OCI-LY7 (cell line): ENCODE measurements around the gene TMEM269. TPM values are rescaled to one million over a fixed set of nuclear protein-coding genes. Genes with fewer than 3 reads are reported as not detected.

Source experiments
- BruUV-seq: library from RNA; stranded (reverse); fragments of 400-500 nt; replicated peaks from 2 replicates; lab custom pipeline; 2021; lab: Mats Ljungman, UMichigan
- CTCF ChIA-PET: fragments of 300-600 bp; sonication (Branson Sonifier 250); formaldehyde crosslinking; loops from one replicate; lab custom pipeline; 2022; ENCODE audit warnings: antibody characterized with exemption; ENCODE audit not compliant: unreplicated experiment; lab: Charles Lee
- POLR2A ChIA-PET: fragments of 300-600 bp; sonication (Branson Sonifier 250); formaldehyde crosslinking; loops from one replicate; lab custom pipeline; 2022; ENCODE audit warnings: antibody characterized with exemption; lab: Charles Lee
- DNase-seq: peaks from one replicate; pipeline ENCODE4 v3.0.0-alpha.2; 2015; ENCODE audit warnings: low spot score
- H2AFZ ChIP-seq: fragments of 200-600 bp; sonication (generic), shearing (Covaris generic); 2 replicates; pipeline ENCODE4 v1.6.1; 2014; ENCODE audit warnings: mild to moderate bottlenecking, antibody characterized with exemption, low read length, moderate library complexity
- H3K27ac ChIP-seq: fragments of 200-600 bp; sonication (generic); 2 replicates; pipeline ENCODE4 v1.5.1; 2014; ENCODE audit warnings: mixed run types, low read depth, mild to moderate bottlenecking, moderate library complexity, low read length, inconsistent platforms; ENCODE audit not compliant: poor library complexity, severe bottlenecking
- H3K36me3 ChIP-seq: fragments of 200-600 bp; sonication (generic); 2 replicates; pipeline ENCODE4 v1.6.1; 2014; ENCODE audit warnings: mild to moderate bottlenecking, antibody characterized with exemption, low read length, moderate library complexity, mixed read lengths; ENCODE audit not compliant: insufficient read depth
- H3K4me1 ChIP-seq: fragments of 200-600 bp; sonication (generic); 2 replicates; pipeline ENCODE4 v1.5.1; 2014; ENCODE audit warnings: mild to moderate bottlenecking, low read length; ENCODE audit not compliant: insufficient read depth, poor library complexity, severe bottlenecking
- H3K4me2 ChIP-seq: fragments of 200-600 bp; sonication (generic); 2 replicates; pipeline ENCODE4 v1.6.1; 2014; ENCODE audit warnings: mild to moderate bottlenecking, low read length
- H3K4me3 ChIP-seq: fragments of 200-600 bp; sonication (generic); 2 replicates; pipeline ENCODE4 v1.5.1; 2014; ENCODE audit warnings: mild to moderate bottlenecking, low read depth, low read length; ENCODE audit not compliant: poor library complexity, severe bottlenecking
- H3K79me2 ChIP-seq: fragments of 200-600 bp; sonication (generic); 2 replicates; pipeline ENCODE4 v1.6.1; 2016; ENCODE audit warnings: low read depth, mild to moderate bottlenecking, low read length, moderate library complexity, mixed read lengths; ENCODE audit not compliant: insufficient read depth
- H3K9me2 ChIP-seq: fragments of 200-600 bp; sonication (generic); 2 replicates; pipeline ENCODE4 v1.6.1; 2016; ENCODE audit warnings: mild to moderate bottlenecking, low read length, mixed read lengths; ENCODE audit not compliant: insufficient read depth
- H3K9me3 ChIP-seq: fragments of 200-600 bp; sonication (generic); 2 replicates; pipeline ENCODE4 v1.6.1; 2014; ENCODE audit warnings: mild to moderate bottlenecking, mixed run types, low read length, mixed read lengths
- H4K20me1 ChIP-seq: fragments of 200-600 bp; sonication (generic); 2 replicates; pipeline ENCODE4 v1.6.1; 2014; ENCODE audit warnings: mild to moderate bottlenecking, antibody characterized with exemption, low read length, moderate library complexity, mixed read lengths; ENCODE audit not compliant: insufficient read depth
- EZH2phosphoT487 ChIP-seq: fragments of 200-600 bp; sonication (generic); IDR thresholded peaks from 2 replicates; pipeline ENCODE4 v1.6.1; 2018; ENCODE audit warnings: low read depth, borderline replicate concordance, mild to moderate bottlenecking, mixed run types, antibody characterized with exemption, low read length, moderate library complexity, mixed read lengths
- intact Hi-C: fragments of 100-400 bp; cut with micrococcal nuclease; formaldehyde crosslinking; loops from one replicate; pipeline ENCODE4 v1.10.0; 2022; ENCODE audit not compliant: unreplicated experiment
- total RNA-seq, 2 experiments: library from RNA; depleted of rRNA in 1 of 2; stranded (reverse); fragments of >200 nt in 1 of 2; shearing (Covaris generic) in 1 of 2; gene quantifications; 2 replicates each; pipeline ENCODE4 v1.2.3, GENCODE V29; 2014 to 2022
- TF ChIP-seq, protein P1 (sequence below): fragments of 200-600 bp; sonication (generic); conservative IDR thresholded peaks from 2 replicates; pipeline ENCODE4 v1.5.1; 2014; ENCODE audit warnings: mild to moderate bottlenecking, antibody characterized with exemption, low read length, moderate library complexity, mixed read lengths

Gene TMEM269
- total RNA-seq, 2 experiments from 2014 or later: 0.16 to 0.46 TPM

DNA sequence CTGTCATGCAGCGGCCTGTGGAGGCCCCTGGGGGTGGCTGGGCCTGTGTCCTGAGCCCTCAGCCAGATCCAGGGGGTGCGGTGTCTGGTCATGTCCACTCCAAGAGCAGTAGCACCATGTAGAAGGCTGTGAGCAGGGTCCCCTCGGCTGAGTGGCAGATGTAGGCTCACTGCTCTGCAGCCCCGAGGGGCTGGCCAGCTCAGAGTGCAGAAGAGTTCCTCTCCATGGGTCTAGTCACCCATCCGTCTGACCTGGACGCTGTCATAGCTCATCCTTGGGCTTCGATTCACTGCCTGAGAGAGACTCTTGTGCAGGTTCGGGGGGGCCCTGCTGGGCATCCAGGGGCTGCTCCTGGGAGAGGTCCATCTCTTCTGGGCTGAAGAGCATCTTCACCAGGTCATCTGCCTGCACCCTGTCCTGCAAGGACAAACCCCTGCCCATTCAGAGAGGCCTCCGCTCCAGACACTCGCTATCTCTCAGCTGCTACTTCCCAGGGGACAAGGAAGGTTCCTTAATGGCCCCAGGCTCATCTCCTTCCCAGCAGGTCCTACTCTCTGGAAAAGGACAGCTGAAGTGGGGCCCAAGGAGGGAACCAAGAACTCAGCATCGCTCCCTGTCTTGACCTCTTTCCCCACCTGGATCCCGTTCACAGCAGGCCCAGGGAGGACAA, 38.2 kb upstream of the TMEM269 start:
- BruUV-seq: TSS peak; percentile 50
- TF ChIP-seq, protein P1, sequence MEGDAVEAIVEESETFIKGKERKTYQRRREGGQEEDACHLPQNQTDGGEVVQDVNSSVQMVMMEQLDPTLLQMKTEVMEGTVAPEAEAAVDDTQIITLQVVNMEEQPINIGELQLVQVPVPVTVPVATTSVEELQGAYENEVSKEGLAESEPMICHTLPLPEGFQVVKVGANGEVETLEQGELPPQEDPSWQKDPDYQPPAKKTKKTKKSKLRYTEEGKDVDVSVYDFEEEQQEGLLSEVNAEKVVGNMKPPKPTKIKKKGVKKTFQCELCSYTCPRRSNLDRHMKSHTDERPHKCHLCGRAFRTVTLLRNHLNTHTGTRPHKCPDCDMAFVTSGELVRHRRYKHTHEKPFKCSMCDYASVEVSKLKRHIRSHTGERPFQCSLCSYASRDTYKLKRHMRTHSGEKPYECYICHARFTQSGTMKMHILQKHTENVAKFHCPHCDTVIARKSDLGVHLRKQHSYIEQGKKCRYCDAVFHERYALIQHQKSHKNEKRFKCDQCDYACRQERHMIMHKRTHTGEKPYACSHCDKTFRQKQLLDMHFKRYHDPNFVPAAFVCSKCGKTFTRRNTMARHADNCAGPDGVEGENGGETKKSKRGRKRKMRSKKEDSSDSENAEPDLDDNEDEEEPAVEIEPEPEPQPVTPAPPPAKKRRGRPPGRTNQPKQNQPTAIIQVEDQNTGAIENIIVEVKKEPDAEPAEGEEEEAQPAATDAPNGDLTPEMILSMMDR: no peak
- no peak for TF ChIP-seq EZH2phosphoT487
- CTCF ChIA-PET: no interaction called here
- H2AFZ ChIP-seq: no peak overlapping the region
- no peak overlapping the region for H3K4me3 ChIP-seq
- POLR2A ChIA-PET: no interaction called here
- H4K20me1 ChIP-seq: no peaks in the 10 kb centered on the region
- peaks cover 29% of the 10 kb centered on the region for H3K36me3 ChIP-seq
- H3K4me2 ChIP-seq: no peak overlapping the region
- H3K9me3 ChIP-seq: no peaks in the 10 kb centered on the region
- H3K9me2 ChIP-seq: no peaks in the 10 kb centered on the region
- no peak overlapping the region for H3K27ac ChIP-seq
- H3K79me2 ChIP-seq: no peaks in the 10 kb centered on the region
- intact Hi-C loops: loop anchor here (1.0 kb wide), 1 partner anchor 168 kb away; no protein-coding TSS in a partner anchor
- DNase-seq: no peak
- H3K4me1 ChIP-seq: no peaks in the 10 kb centered on the region

DNA sequence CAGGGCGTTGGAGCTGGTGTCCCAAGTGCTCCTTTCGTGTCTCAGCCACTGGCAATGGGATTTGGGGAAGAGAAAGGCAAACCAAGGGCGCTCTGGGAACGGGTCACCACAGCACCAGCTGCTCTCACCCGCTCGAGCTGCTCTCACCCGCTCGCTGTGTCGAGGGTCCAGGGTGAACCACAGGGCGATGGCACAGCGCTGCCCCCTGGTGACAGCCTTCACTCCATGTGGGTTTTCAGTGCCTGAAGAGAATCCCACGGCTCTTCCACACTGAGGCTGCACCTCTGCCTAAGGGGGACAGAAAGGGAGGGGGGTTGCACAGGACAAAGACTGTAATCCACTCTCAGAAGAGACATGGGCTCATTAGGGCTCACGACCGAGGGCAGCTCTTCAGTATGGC, 37.7 kb upstream of the TMEM269 start:
- POLR2A ChIA-PET: no interaction called here
- Histone ChIP-seq H3K36me3 (peaks cover 34% of the 10 kb centered on the region), H3K4me3 (no peak overlapping the region), H3K27ac (no peak overlapping the region), H3K4me1 (no peaks in the 10 kb centered on the region), H4K20me1 (no peaks in the 10 kb centered on the region), H3K9me2 (no peaks in the 10 kb centered on the region), H2AFZ (no peak overlapping the region), H3K9me3 (no peaks in the 10 kb centered on the region), H3K79me2 (no peaks in the 10 kb centered on the region), H3K4me2 (no peak overlapping the region)
- TF ChIP-seq, protein P1: peak; percentile 75
- no peak for TF ChIP-seq EZH2phosphoT487
- intact Hi-C loops: loop anchor here (1.0 kb wide), 1 partner anchor 169 kb away; no protein-coding TSS in a partner anchor
- BruUV-seq: no TSS peak
- CTCF ChIA-PET: no interaction called here
- peak; percentile 34 for DNase-seq

DNA sequence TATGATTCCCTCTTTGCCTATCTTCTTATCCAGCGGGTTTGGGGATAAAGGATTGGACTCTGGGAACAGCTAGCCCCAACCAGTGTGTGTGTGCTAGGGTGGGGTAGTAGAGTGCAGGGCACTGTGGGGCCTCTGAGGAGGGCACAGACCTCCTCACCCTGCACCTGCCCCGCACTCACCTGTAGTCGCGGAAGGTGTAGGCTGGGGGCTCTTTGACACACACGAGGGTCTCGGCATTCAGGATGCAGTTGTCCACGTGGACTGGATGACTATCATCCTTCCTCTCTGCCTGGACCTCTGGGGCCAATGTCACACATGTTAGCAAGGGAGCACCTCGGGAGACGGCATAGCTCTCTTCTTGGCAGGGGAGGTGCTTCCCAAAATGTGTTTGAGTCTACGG, 36.8 kb upstream of the TMEM269 start:
- Histone ChIP-seq H3K27ac (no peak overlapping the region), H2AFZ (no peak overlapping the region), H3K4me1 (no peaks in the 10 kb centered on the region), H3K79me2 (no peaks in the 10 kb centered on the region), H4K20me1 (no peaks in the 10 kb centered on the region), H3K9me3 (no peaks in the 10 kb centered on the region), H3K9me2 (no peaks in the 10 kb centered on the region), H3K36me3 (peaks cover 43% of the 10 kb centered on the region), H3K4me2 (no peak overlapping the region), H3K4me3 (no peak overlapping the region)
- CTCF ChIA-PET: no interaction called here
- POLR2A ChIA-PET: no interaction called here
- BruUV-seq: no TSS peak
- intact Hi-C loops: no loop called here
- TF ChIP-seq, protein P1: no peak
- TF ChIP-seq EZH2phosphoT487: no peak
- no peak for DNase-seq
